Tibial artery (tissue), 4 donors: Measurements from ENCODE around the gene SELENOI.

Experiments used
- DNase-seq, 2 donors: peaks; one replicate each; pipeline ENCODE4 v3.0.0-alpha.2; 2019
- H3K27ac ChIP-seq, 2 donors: fragments of 200-600 bp; sonication (generic) in 1 of 2; 1 replicate in 1 of 2; 2 replicates in 1 of 2; pipeline ENCODE4 v1.5.1; 2018 to 2019; ENCODE audit warnings: mild to moderate bottlenecking in 1 of 2
- H3K27me3 ChIP-seq, 2 donors: fragments of 200-600 bp; sonication (generic) in 1 of 2; one replicate each; pipeline versions ENCODE4 v1.5.1 to v1.6.0; 2016 to 2019
- H3K36me3 ChIP-seq, 3 donors: fragments of 200-600 bp; sonication (generic) in 2 of 3; one replicate each; pipeline ENCODE4 v1.5.1; 2016 to 2019; ENCODE audit warnings: mild to moderate bottlenecking in 2 of 3
- H3K4me1 ChIP-seq, 4 donors: fragments of 200-600 bp; sonication (generic) in 2 of 4; 1 replicate in 3 of 4; 2 replicates in 1 of 4; pipeline ENCODE4 v1.5.1; 2016 to 2019
- H3K4me3 ChIP-seq, 2 donors: fragments of 200-600 bp; sonication (generic) in 1 of 2; 1 replicate in 1 of 2; 2 replicates in 1 of 2; pipeline ENCODE4 v1.5.1; 2018 to 2019; ENCODE audit warnings: mild to moderate bottlenecking in 2 of 2
- H3K9me3 ChIP-seq, 3 donors: fragments of 200-600 bp; sonication (generic) in 1 of 3; one replicate each; pipeline ENCODE4 v1.5.1; 2016 to 2019
- CTCF ChIP-seq, 2 experiments: fragments of 200-600 bp in 1 of 2; fragments of 450-650 bp in 1 of 2; IDR thresholded peaks; one replicate each; pipeline ENCODE4 v1.5.1; 2017 to 2019; ENCODE audit warnings: antibody characterized with exemption in 2 of 2, mild to moderate bottlenecking in 1 of 2, moderate library complexity in 1 of 2
- intact Hi-C: fragments of 100-400 bp; cut with DNase I; formaldehyde crosslinking; loops from one replicate; pipeline ENCODE4 v1.15.0; 2023; ENCODE audit warnings: low total_unique reads

SELENOI gene

GRCh38 chr2:26430826-26431225 is 84.9 kb downstream of the SELENOI start:
- Histone ChIP-seq H3K36me3 (no peaks in the 10 kb centered on the region), H3K27ac (no peak overlapping the region), H3K4me1 (no peaks in the 10 kb centered on the region), H3K9me3 (no peaks in the 10 kb centered on the region), H3K4me3 (no peak overlapping the region), H3K27me3 (peaks cover 0 to 13% of the 10 kb centered on the region in 2 donors)
- intact Hi-C loops, result no loop called here
- TF ChIP-seq CTCF (IDR thresholded peaks at IDR 0.05), result no peak
- no peak for DNase-seq

GRCh38 chr2:26432363-26432762 is 86.4 kb downstream of the SELENOI start:
- TF ChIP-seq CTCF (IDR thresholded peaks at IDR 0.05), result no peak
- intact Hi-C loops, result no loop called here
- Histone ChIP-seq H3K4me1 (no peaks in the 10 kb centered on the region), H3K4me3 (no peak overlapping the region), H3K27ac (no peak overlapping the region), H3K9me3 (no peaks in the 10 kb centered on the region), H3K27me3 (peaks cover 0 to 13% of the 10 kb centered on the region in 2 donors), H3K36me3 (no peaks in the 10 kb centered on the region)
- no peak for DNase-seq

- Histone ChIP-seq H3K27ac (no peak overlapping the region), H3K9me3 (no peaks in the 10 kb centered on the region), H3K4me3 (no peak overlapping the region), H3K4me1 (no peaks in the 10 kb centered on the region), H3K27me3 (peaks cover 0 to 13% of the 10 kb centered on the region in 2 donors), H3K36me3 (no peaks in the 10 kb centered on the region)
- intact Hi-C loops, result no loop called here
- DNase-seq, result no peak
- no peak for TF ChIP-seq CTCF (IDR thresholded peaks at IDR 0.05)
Measured at GRCh38 chr2:26432859-26433258, 86.9 kb downstream of the SELENOI start.

- DNase-seq, result no peak
- Histone ChIP-seq H3K9me3 (no peaks in the 10 kb centered on the region), H3K27me3 (peaks cover 0 to 11% of the 10 kb centered on the region in 2 donors), H3K27ac (no peak overlapping the region), H3K4me3 (no peak overlapping the region), H3K4me1 (no peaks in the 10 kb centered on the region), H3K36me3 (no peaks in the 10 kb centered on the region)
- intact Hi-C loops, result no loop called here
- no peak for TF ChIP-seq CTCF (IDR thresholded peaks at IDR 0.05)
Measured at GRCh38 chr2:26435106-26435505, 89.2 kb downstream of the SELENOI start.

GRCh38 chr2:26438526-26438925 is 92.6 kb downstream of the SELENOI start:
- intact Hi-C loops, result no loop called here
- DNase-seq, result no peak
- no peaks in the 10 kb centered on the region for H3K4me1 ChIP-seq
- no peak for TF ChIP-seq CTCF (IDR thresholded peaks at IDR 0.05)
- no peak overlapping the region for H3K27ac ChIP-seq
- H3K4me3 ChIP-seq, result no peak overlapping the region
- no peaks in the 10 kb centered on the region for H3K27me3 ChIP-seq
- H3K36me3 ChIP-seq, result no peaks in the 10 kb centered on the region
- no peaks in the 10 kb centered on the region for H3K9me3 ChIP-seq

GRCh38 chr2:26438926-26439325 is 93.0 kb downstream of the SELENOI start:
- TF ChIP-seq CTCF (IDR thresholded peaks at IDR 0.05), result no peak
- H3K27me3 ChIP-seq, result no peaks in the 10 kb centered on the region
- H3K27ac ChIP-seq, result no peak overlapping the region
- H3K36me3 ChIP-seq, result no peaks in the 10 kb centered on the region
- DNase-seq, result no peak
- H3K4me3 ChIP-seq, result no peak overlapping the region
- H3K9me3 ChIP-seq, result no peaks in the 10 kb centered on the region
- no peaks in the 10 kb centered on the region for H3K4me1 ChIP-seq
- intact Hi-C loops, result no loop called here
